Measurements from ENCODE around the gene SOX15.

- no peak for TF ChIP-seq CTCF (conservative IDR thresholded peaks at IDR 0.05; ENCODE audit: low read length)
- TF ChIP-seq EZH2phosphoT487 (IDR thresholded peaks at IDR 0.05; ENCODE audit: borderline replicate concordance, low read depth, low read length), result no peak
Measured at GRCh38 chr17:7591596-7591995, 1.7 kb upstream of the SOX15 start.
